HepG2 (cell line): Measurements from ENCODE around the gene SNAP25. TPM values are rescaled to one million over a fixed set of nuclear protein-coding genes. Genes with fewer than 3 reads are reported as not detected.

Experiments used
- ATAC-seq: fragments of 200-7000 bp; cut with Tn5 transposase; 3 replicates; pipeline ENCODE4 v1.9.1; 2020; ENCODE audit warnings: mild to moderate bottlenecking, moderate library complexity
- BruUV-seq: library from RNA; stranded (reverse); fragments of 400-500 nt; replicated peaks from 2 replicates; lab custom pipeline; 2021; lab: Mats Ljungman, UMichigan
- CTCF ChIA-PET: fragments of 300-600 bp; formaldehyde crosslinking; extraction: SDS; loops from one replicate; lab custom pipeline; 2021; ENCODE audit warnings: low total read pairs, inconsistent platforms, low intra/inter-chr PET ratio; lab: Yijun Ruan, JAX
- POLR2A ChIA-PET: fragments of 350-600 bp; sonication (Branson Sonifier 250); formaldehyde crosslinking; loops from one replicate; lab custom pipeline; 2020; ENCODE audit warnings: antibody characterized with exemption, inconsistent platforms; lab: Yijun Ruan, JAX
- DNase-seq: peaks from one replicate; pipeline ENCODE4 v3.0.0-alpha.2; 2015; ENCODE audit warnings: low spot score
- FAIRE-seq: peaks from 3 replicates; lab custom pipeline; 2011; peaks lifted over from hg19 to GRCh38; lab: Jason Lieb, UNC
- H2AFZ ChIP-seq: one replicate; pipeline ENCODE4 v1.6.1; 2011; ENCODE audit warnings: low read length, inconsistent platforms
- H3K27ac ChIP-seq: fragments of 300-600 bp; 3 replicates; pipeline ENCODE4 v1.8.0; 2011; ENCODE audit warnings: mixed run types, mild to moderate bottlenecking, mixed read lengths, low read length, inconsistent platforms; ENCODE audit not compliant: insufficient read depth; ENCODE audit errors: extremely low read length
- H3K27me3 ChIP-seq, 2 experiments: fragments of 200-600 bp in 1 of 2; 2 replicates in 1 of 2; 3 replicates in 1 of 2; pipeline versions ENCODE4 v1.6.0 to v1.8.0; 2011; ENCODE audit warnings: low read length in 2 of 2, mild to moderate bottlenecking in 2 of 2, moderate library complexity in 2 of 2, inconsistent platforms in 1 of 2; ENCODE audit not compliant: insufficient read depth in 2 of 2, control insufficient read depth in 1 of 2
- H3K36me3 ChIP-seq, 2 experiments: fragments of 200-600 bp in 1 of 2; replicated peaks in 1 of 2; 2 replicates in 1 of 2; 3 replicates in 1 of 2; pipeline versions ENCODE4 v1.5.1 to v1.8.0; 2011; ENCODE audit warnings: low read length in 2 of 2, inconsistent platforms in 1 of 2; ENCODE audit not compliant: insufficient read depth in 2 of 2, control insufficient read depth in 1 of 2
- H3K4me1 ChIP-seq: 2 replicates; pipeline ENCODE4 v1.5.1; 2012; ENCODE audit warnings: low read length, inconsistent platforms; ENCODE audit not compliant: insufficient read depth
- H3K4me2 ChIP-seq: 2 replicates; pipeline ENCODE4 v1.6.0; 2011; ENCODE audit warnings: low read depth, low read length, inconsistent platforms
- H3K4me3 ChIP-seq, 3 experiments: fragments of 200-600 bp in 1 of 3; sonication (generic), shearing (Covaris generic) in 1 of 3; replicated peaks in 1 of 3; 2 replicates each; pipeline ENCODE4 v1.5.1; 2011 to 2016; ENCODE audit warnings: low read length in 3 of 3, inconsistent platforms in 2 of 3, low read depth in 2 of 3, mild to moderate bottlenecking in 2 of 3, control low read depth in 1 of 3, mixed read lengths in 1 of 3; ENCODE audit not compliant: insufficient read depth in 1 of 3
- H3K79me2 ChIP-seq: one replicate; pipeline ENCODE4 v1.6.1; 2011; ENCODE audit warnings: low read length, inconsistent platforms; ENCODE audit not compliant: insufficient read depth
- H3K9ac ChIP-seq: 2 replicates; pipeline ENCODE4 v1.6.0; 2011; ENCODE audit warnings: mild to moderate bottlenecking, low read depth, low read length, inconsistent platforms; ENCODE audit not compliant: insufficient read depth
- H3K9me3 ChIP-seq: 2 replicates; pipeline ENCODE4 v1.5.1; 2012; ENCODE audit warnings: mild to moderate bottlenecking, low read length
- H4K20me1 ChIP-seq: 2 replicates; pipeline ENCODE4 v1.6.0; 2011; ENCODE audit warnings: inconsistent platforms, mild to moderate bottlenecking, low read length, moderate library complexity; ENCODE audit not compliant: insufficient read depth
- EP300 ChIP-seq, 3 experiments: sonication (generic) in 1 of 3; formaldehyde crosslinking in 1 of 3; IDR thresholded peaks; 2 replicates each; pipeline versions ENCODE4 v1.5.1 to v1.6.1; 2011 to 2020; ENCODE audit warnings: low read depth in 2 of 3, low read length in 2 of 3, borderline replicate concordance in 1 of 3, improper control_type of control experiment in 1 of 3, mild to moderate bottlenecking in 1 of 3, missing genetic modification reagents in 1 of 3, moderate library complexity in 1 of 3
- ETV6 ChIP-seq: sonication (generic); formaldehyde crosslinking; conservative IDR thresholded peaks from 2 replicates; pipeline ENCODE4 v1.4.0; 2020; ENCODE audit warnings: missing genetic modification reagents
- IKZF1 ChIP-seq: fragments of 450-650 bp; IDR thresholded peaks from 2 replicates; pipeline ENCODE4 v1.7.1; 2016
- PHF21A ChIP-seq: sonication (generic); formaldehyde crosslinking; IDR thresholded peaks from 2 replicates; pipeline ENCODE4 v1.5.0; 2020; ENCODE audit warnings: mild to moderate bottlenecking, missing genetic modification reagents
- RBM39 ChIP-seq: fragments of 200-400 bp; formaldehyde crosslinking; IDR thresholded peaks from one replicate; pipeline ENCODE4 v1.6.1; 2018; ENCODE audit warnings: antibody characterized with exemption, mild to moderate bottlenecking, low read depth, low read length; ENCODE audit not compliant: poor library complexity, severe bottlenecking
- RERE ChIP-seq: IDR thresholded peaks from 2 replicates; pipeline ENCODE4 v1.6.1; 2016; ENCODE audit warnings: low read depth, missing genetic modification reagents, missing compliant biosample characterization
- TRIM24 ChIP-seq: sonication (generic); formaldehyde crosslinking; IDR thresholded peaks from 2 replicates; pipeline ENCODE4 v1.8.0; 2022; ENCODE audit warnings: mild to moderate bottlenecking, missing genetic modification reagents
- ZNF883 ChIP-seq: sonication (generic); formaldehyde crosslinking; IDR thresholded peaks from 2 replicates; pipeline ENCODE4 v1.5.1; 2020; ENCODE audit warnings: mild to moderate bottlenecking, missing genetic modification reagents; ENCODE audit errors: not compliant biosample characterization
- WGBS: methylation state at CpG from one replicate; pipeline ENCODE4 v1.1.6; 2017; ENCODE audit warnings: low lambda C conversion rate; 5-methylcytosine and 5-hydroxymethylcytosine counted together
- in situ Hi-C: cut with HindIII; loops from 2 replicates; pipeline ENCODE4 v1.10.0; 2017; ENCODE audit warnings: low pct_unique_long_range_greater_than_20kb; ENCODE audit not compliant: extremely low pct_ligation_motif_present
- intact Hi-C: fragments of 100-400 bp; cut with micrococcal nuclease; formaldehyde crosslinking; loops from one replicate; pipeline ENCODE4 v1.10.0; 2022; ENCODE audit not compliant: unreplicated experiment
- polyA plus RNA-seq, 8 experiments: library from polyadenylated mRNA; depleted of rRNA in 3 of 8; stranded (reverse) in 7 of 8; unstranded in 1 of 8; fragments of >200 nt; fragmentation: Illumina TruSeq in 4 of 8; extraction: Trizol in 4 of 8; gene quantifications; 2 replicates each; pipeline versions ENCODE4 v1.2.1 to v1.2.3, GENCODE V29; 2011 to 2016; ENCODE audit warnings: low read depth in 4 of 8, missing spikeins in 1 of 8, mixed read lengths in 1 of 8; ENCODE audit not compliant: insufficient read depth in 1 of 8
- total RNA-seq, 5 experiments: library from RNA; depleted of rRNA; stranded (reverse); fragments of >200 nt; fragmentation: Illumina TruSeq; extraction: Trizol; gene quantifications; 2 replicates each; pipeline ENCODE4 v1.2.3, GENCODE V29; 2016; ENCODE audit warnings: low read depth in 1 of 5

Gene SNAP25
- total and polyA plus RNA-seq, 2 of the 13 experiments (the other 11 are each of a cell fraction or from before 2014, with no cell fraction given), result not detected

GRCh38 chr20:10268636-10269035, 50.0 kb downstream of the SNAP25 start:
- no TSS peak for BruUV-seq
- no peak for DNase-seq
- TF ChIP-seq ETV6 (CRISPR knock-in tag), result no peak
- TF ChIP-seq IKZF1, result no peak
- no peak for TF ChIP-seq ZNF883 (CRISPR knock-in tag)
- no peak for TF ChIP-seq TRIM24 (CRISPR knock-in tag)
- TF ChIP-seq PHF21A (CRISPR knock-in tag), result no peak
- no peak for TF ChIP-seq EP300 (IDR thresholded peaks at IDR 0.05; ENCODE audit: low read depth in 2 of 2, low read length in 2 of 2)
- no peak for TF ChIP-seq EP300 (CRISPR knock-in tag; IDR thresholded peaks at IDR 0.05; ENCODE audit: borderline replicate concordance)
- TF ChIP-seq RBM39, result no peak
- no peak for TF ChIP-seq RERE (CRISPR knock-in tag)
- Histone ChIP-seq H3K9ac (no peak overlapping the region), H4K20me1 (no peaks in the 10 kb centered on the region), H3K79me2 (no peaks in the 10 kb centered on the region), H2AFZ (no peak overlapping the region), H3K27ac (no peak overlapping the region), H3K4me3 (no peak overlapping the region), H3K4me1 (peaks cover 13% of the 10 kb centered on the region), H3K4me2 (no peak overlapping the region), H3K9me3 (no peaks in the 10 kb centered on the region), H3K27me3 (peaks cover 0 to 4% of the 10 kb centered on the region in 2 experiments; a peak in 1 of 5 replicates), H3K36me3 (no peaks in the 10 kb centered on the region)
- CTCF ChIA-PET, result no interaction called here
- no peak for ATAC-seq
- no peak for FAIRE-seq
- in situ Hi-C loops (no loop called here), intact Hi-C loops (no loop called here)
- WGBS, result 37% methylated on average over 3 of the region's 3 CpGs
- POLR2A ChIA-PET, result no interaction called here
